GM12891 (cell line): ENCODE results near the gene OXT.

Source experiments
- PAX5 ChIP-seq: IDR thresholded peaks from 2 replicates; pipeline ENCODE4 v1.6.1; 2011; ENCODE audit warnings: low read length, moderate library complexity, mild to moderate bottlenecking; ENCODE audit not compliant: insufficient read depth, severe bottlenecking
- POLR2A ChIP-seq: IDR thresholded peaks from 2 replicates; pipeline ENCODE4 v1.6.1; 2011; ENCODE audit warnings: low read depth, low read length, control low read depth
- POLR2AphosphoS5 ChIP-seq: IDR thresholded peaks from 2 replicates; pipeline ENCODE4 v1.6.1; 2011; ENCODE audit warnings: low read depth, low read length, control low read depth
- POU2F2 ChIP-seq: IDR thresholded peaks from 2 replicates; pipeline ENCODE4 v1.6.1; 2011; ENCODE audit warnings: low read depth, mild to moderate bottlenecking, control low read depth, low read length, moderate library complexity
- SPI1 ChIP-seq: IDR thresholded peaks from 2 replicates; pipeline ENCODE4 v1.6.1; 2011; ENCODE audit warnings: low read depth, low read length, control low read depth
- TAF1 ChIP-seq: IDR thresholded peaks from 2 replicates; pipeline ENCODE4 v1.6.1; 2011; ENCODE audit warnings: low read depth, low read length, control low read depth

- no peak for TF ChIP-seq TAF1
- no peak for TF ChIP-seq PAX5
- TF ChIP-seq POLR2AphosphoS5 = no peak
- no peak for TF ChIP-seq POLR2A
- no peak for TF ChIP-seq SPI1
- no peak for TF ChIP-seq POU2F2
Observed at GRCh38 chr20:3101737-3102574, 30.5 kb downstream of the OXT start.
